ENCODE results near the gene ST6GALNAC3. TPM values are rescaled to one million over a fixed set of nuclear protein-coding genes. Genes with fewer than 3 reads are reported as not detected.

ST6GALNAC3 gene
- total RNA-seq, 1 experiment from 2014 or later: 4.1 TPM

DNA sequence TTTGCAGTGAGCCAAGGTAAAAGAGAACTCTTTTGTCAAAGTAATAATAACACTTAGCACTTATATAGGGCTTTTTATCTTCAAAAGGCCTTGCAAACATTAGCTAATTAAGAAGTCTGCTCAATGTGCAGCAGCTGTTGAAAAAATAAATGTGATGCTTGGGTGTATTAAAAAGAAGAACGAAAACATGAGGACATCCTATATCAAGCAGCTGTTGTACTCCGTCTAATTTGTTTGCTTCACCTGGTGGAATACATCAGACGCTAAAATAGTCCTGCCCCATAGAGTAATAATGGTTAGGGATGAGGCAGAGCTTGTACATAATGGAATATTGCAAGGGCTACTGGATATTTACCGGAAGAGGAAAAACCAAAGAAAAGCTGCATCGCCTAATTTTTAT is 299.5 kb downstream of the ST6GALNAC3 start:
- no peaks in the 10 kb centered on the region for H3K36me3 ChIP-seq (replicated peaks; ENCODE audit: control insufficient read depth, insufficient read depth, low read length)
- no peak for DNase-seq
- no peaks in the 10 kb centered on the region for H3K27me3 ChIP-seq (ENCODE audit: control insufficient read depth, insufficient read depth, low read length)
- H3K4me3 ChIP-seq (ENCODE audit: insufficient read depth, low read depth, low read length): no peak overlapping the region

DNA sequence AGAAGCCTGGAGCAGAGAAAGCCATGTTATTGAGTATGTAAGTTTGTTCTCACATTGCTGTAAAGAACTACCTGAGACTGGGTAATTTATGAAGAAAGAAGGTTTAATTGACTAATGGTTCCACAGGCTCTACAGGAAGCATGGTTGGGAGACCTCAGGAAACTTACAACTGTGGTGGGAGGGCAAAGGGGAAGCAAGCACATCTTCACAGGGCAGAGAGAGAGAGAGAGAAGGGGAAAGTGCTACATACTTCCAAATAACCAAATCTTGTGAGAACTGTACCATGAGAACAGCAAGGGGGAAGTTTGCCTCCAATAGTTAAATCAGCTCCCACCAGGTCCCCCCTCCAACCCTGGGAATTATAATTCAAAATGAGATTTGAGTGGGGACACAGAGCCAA is 302.7 kb downstream of the ST6GALNAC3 start:
- H3K4me3 ChIP-seq (ENCODE audit: insufficient read depth, low read depth, low read length): no peak overlapping the region
- H3K36me3 ChIP-seq (replicated peaks; ENCODE audit: control insufficient read depth, insufficient read depth, low read length): no peaks in the 10 kb centered on the region
- H3K27me3 ChIP-seq (ENCODE audit: control insufficient read depth, insufficient read depth, low read length): no peaks in the 10 kb centered on the region
- no peak for DNase-seq

DNA sequence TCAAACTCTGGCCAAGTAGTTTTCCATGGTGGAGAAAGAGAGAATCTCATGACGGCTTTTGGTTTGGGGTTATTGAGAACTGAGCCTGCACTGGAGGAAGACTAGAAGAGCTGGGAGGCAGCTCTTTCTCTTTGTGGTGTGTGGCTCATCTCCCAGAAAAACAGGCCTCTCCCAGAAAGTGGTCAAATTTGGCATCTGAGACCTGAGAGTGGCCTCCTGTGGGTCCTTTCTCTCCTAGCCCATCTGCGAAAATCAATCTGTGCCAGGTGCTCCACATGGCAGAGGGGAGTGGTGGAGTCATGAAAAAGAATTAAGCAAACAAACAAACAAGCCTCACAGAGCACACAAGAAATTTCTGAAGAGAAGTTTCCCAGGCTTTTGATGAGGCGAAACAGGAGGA is 305.0 kb downstream of the ST6GALNAC3 start:
- Histone ChIP-seq H3K36me3 (replicated peaks; ENCODE audit: control insufficient read depth, insufficient read depth, low read length) (no peaks in the 10 kb centered on the region), H3K27me3 (ENCODE audit: control insufficient read depth, insufficient read depth, low read length) (no peaks in the 10 kb centered on the region), H3K4me3 (ENCODE audit: insufficient read depth, low read depth, low read length) (no peak overlapping the region)
- no peak for DNase-seq

DNA sequence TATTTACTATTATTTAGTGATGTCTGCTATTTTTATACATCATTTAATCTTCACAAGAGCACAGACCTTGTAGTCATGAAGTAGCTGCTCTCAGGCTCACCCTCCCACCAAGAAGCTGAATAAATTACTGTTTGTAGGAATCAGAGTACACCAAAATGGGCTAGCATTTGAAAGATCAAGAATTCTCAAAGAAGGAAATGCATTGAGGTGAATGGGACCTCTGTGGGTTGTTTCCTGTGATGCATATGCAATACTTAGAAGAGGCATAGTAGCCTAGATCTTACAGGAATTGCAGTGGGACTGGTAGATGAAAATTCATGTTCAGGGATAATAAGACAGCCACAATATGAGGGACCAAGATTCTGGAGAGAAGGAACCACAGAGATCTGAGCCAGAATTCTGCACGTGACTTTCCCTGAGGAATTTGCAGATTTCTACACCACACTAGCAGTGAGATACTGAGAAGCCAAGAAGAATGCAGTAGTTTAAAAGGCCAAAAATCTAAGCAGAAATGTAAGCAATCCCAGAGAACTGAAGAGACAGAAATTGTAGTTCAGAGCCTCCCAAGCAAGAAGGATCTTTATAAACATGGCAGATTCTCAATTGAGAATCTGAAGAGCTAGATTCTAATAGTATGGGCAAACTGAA is 307.0 kb downstream of the ST6GALNAC3 start:
- no peak for DNase-seq
- no peak overlapping the region for H3K4me3 ChIP-seq (ENCODE audit: insufficient read depth, low read depth, low read length)
- H3K27me3 ChIP-seq (ENCODE audit: control insufficient read depth, insufficient read depth, low read length): no peaks in the 10 kb centered on the region
- no peaks in the 10 kb centered on the region for H3K36me3 ChIP-seq (replicated peaks; ENCODE audit: control insufficient read depth, insufficient read depth, low read length)

DNA sequence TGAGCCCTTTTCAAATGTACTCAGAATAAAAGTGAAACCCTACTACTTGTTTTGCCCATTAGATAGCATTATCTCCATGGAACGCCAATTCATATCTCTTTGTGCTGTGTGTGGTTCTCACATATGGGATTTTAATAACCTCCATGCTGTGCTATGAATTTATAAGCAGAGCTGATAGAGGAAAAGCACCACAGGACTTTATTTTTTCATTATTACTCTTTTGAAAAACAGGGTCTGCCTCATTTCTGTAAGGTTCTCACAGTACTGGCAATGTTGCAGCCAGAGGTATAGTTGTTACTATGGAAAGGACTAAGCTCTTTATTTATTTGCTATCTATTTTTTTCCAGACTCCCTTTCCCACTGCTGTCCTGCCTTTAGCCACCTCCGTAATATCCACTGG is 313.7 kb downstream of the ST6GALNAC3 start:
- H3K36me3 ChIP-seq (replicated peaks; ENCODE audit: control insufficient read depth, insufficient read depth, low read length): no peaks in the 10 kb centered on the region
- no peak overlapping the region for H3K4me3 ChIP-seq (ENCODE audit: insufficient read depth, low read depth, low read length)
- no peaks in the 10 kb centered on the region for H3K27me3 ChIP-seq (ENCODE audit: control insufficient read depth, insufficient read depth, low read length)
- no peak for DNase-seq

DNA sequence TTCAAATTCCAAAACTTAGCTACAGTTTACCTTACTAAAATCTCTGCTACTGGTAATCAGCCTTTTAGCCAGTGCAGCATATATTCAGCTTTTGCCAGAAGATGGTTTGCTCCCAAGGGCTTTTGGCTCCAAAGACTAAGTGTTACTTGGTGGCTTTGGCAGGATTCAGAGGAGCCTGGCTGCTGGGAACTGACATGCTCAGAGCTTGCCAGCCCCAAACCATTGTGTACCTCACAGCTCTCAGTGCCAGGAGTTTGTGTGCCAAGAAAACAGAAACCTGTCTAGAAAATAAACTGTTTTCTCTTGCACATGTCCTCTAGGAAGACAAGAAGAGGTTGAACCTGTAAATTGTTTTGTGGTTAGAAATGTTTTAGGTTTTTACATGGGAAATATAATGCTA is 315.9 kb downstream of the ST6GALNAC3 start:
- no peak overlapping the region for H3K4me3 ChIP-seq (ENCODE audit: insufficient read depth, low read depth, low read length)
- no peak for DNase-seq
- H3K27me3 ChIP-seq (ENCODE audit: control insufficient read depth, insufficient read depth, low read length): no peaks in the 10 kb centered on the region
- H3K36me3 ChIP-seq (replicated peaks; ENCODE audit: control insufficient read depth, insufficient read depth, low read length): no peaks in the 10 kb centered on the region

DNA sequence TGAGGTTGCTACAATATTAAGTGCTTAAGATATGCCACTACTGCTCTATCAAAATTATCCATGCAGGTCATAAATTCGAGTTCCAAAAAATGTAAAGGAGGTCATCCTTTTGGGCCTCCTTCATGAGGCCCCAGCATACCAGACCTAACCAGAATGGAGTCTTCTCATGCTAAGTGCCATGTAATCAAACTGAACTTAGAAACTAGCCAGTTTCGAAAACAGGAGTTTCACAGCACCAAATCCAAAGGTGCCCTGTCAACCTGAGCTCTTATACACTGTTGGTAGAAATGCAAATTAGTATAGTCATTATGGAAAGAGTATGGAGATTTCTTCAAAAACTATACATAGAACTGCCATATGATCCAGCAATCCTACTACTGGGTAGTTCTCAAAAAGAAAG is 320.5 kb downstream of the ST6GALNAC3 start:
- Histone ChIP-seq H3K27me3 (ENCODE audit: control insufficient read depth, insufficient read depth, low read length) (no peaks in the 10 kb centered on the region), H3K36me3 (replicated peaks; ENCODE audit: control insufficient read depth, insufficient read depth, low read length) (no peaks in the 10 kb centered on the region)
- DNase-seq: no peak

DNA sequence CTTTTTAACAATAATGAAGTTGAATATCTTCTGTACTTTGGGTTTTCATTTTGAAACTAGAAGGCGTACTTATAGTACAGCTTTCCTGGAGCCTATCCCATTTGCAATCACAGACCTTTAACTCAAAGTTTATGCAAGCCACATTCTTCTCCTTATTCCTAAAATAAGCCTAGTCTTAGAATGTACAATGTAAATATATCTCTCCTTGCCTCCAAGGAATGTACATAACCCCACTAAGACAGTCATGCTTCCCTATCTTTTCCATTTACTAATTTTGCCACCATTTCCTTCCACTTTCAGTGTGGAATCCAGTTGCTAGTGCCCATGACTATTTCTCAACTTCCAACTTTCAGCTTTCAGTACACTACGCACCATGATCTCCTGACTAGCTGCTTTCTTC is 327.6 kb downstream of the ST6GALNAC3 start:
- DNase-seq: no peak
- Histone ChIP-seq H3K27me3 (ENCODE audit: control insufficient read depth, insufficient read depth, low read length) (no peaks in the 10 kb centered on the region), H3K36me3 (replicated peaks; ENCODE audit: control insufficient read depth, insufficient read depth, low read length) (no peaks in the 10 kb centered on the region), H3K4me3 (ENCODE audit: insufficient read depth, low read depth, low read length) (no peak overlapping the region)

More for the DNA sequence above, 320.5 kb downstream of the ST6GALNAC3 start:
- H3K4me3 ChIP-seq (ENCODE audit: insufficient read depth, low read depth, low read length): no peak overlapping the region

DNA sequence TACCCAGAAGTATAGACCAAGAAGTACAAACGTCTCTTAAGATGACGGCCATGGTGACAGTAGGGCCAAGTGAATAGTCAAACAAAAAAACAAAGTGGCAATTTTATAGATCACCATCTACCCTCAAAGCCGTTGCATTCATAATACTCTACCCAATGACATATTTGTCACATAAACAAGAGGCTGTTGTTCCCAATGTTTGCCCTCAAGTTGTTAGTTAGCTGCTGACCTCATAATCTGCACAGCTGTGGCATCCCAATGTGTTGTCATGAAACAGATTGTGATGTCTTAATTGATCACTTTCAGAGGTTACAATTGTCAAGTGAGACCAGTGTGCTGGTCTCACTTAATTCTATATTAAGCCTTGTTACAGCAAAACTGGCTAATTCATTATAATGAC is 333.8 kb downstream of the ST6GALNAC3 start:
- H3K4me3 ChIP-seq (ENCODE audit: insufficient read depth, low read depth, low read length): no peak overlapping the region
- DNase-seq: no peak
- no peaks in the 10 kb centered on the region for H3K27me3 ChIP-seq (ENCODE audit: control insufficient read depth, insufficient read depth, low read length)
- no peaks in the 10 kb centered on the region for H3K36me3 ChIP-seq (replicated peaks; ENCODE audit: control insufficient read depth, insufficient read depth, low read length)

DNA sequence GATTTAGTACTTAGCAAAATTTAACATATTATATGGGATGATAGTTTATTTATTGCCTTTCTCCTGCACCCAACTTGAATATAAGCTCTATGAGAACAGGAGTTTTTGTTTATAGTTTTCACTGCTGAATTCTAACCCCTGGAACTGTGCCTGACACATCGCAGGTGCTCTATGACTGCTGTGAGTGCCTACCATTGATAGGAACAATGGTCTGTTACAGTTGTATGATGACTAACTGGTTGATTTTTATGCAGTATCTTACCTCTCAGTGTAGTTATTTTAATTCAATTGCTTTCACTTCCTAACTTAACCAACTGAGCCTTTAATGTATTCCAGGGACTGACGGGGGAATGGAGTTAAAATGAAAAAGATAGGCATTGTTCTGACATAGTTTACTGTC is 336.0 kb downstream of the ST6GALNAC3 start:
- no peak for DNase-seq
- no peak overlapping the region for H3K4me3 ChIP-seq (ENCODE audit: insufficient read depth, low read depth, low read length)
- no peaks in the 10 kb centered on the region for H3K36me3 ChIP-seq (replicated peaks; ENCODE audit: control insufficient read depth, insufficient read depth, low read length)
- H3K27me3 ChIP-seq (ENCODE audit: control insufficient read depth, insufficient read depth, low read length): no peaks in the 10 kb centered on the region

DNA sequence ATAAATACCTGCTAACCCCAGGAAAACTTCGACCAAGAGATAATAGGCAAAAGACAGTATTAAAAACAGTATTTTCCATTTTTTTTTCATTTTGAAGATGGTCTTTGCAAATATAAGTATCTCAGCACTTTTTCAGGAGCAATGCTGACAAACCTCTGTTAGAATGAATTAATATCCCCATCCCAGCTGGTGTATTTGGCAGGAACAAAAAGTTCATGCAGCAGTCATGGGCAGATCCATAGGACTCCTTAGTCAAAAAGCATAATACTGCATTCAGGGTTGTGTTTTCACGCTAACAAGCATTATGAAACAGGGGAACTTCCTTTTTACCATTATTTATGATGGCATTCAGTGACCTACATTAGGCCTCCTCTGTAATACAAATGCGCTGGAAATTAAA is 344.0 kb downstream of the ST6GALNAC3 start:
- no peaks in the 10 kb centered on the region for H3K36me3 ChIP-seq (replicated peaks; ENCODE audit: control insufficient read depth, insufficient read depth, low read length)
- no peaks in the 10 kb centered on the region for H3K27me3 ChIP-seq (ENCODE audit: control insufficient read depth, insufficient read depth, low read length)
- H3K4me3 ChIP-seq (ENCODE audit: insufficient read depth, low read depth, low read length): no peak overlapping the region
- no peak for DNase-seq

DNA sequence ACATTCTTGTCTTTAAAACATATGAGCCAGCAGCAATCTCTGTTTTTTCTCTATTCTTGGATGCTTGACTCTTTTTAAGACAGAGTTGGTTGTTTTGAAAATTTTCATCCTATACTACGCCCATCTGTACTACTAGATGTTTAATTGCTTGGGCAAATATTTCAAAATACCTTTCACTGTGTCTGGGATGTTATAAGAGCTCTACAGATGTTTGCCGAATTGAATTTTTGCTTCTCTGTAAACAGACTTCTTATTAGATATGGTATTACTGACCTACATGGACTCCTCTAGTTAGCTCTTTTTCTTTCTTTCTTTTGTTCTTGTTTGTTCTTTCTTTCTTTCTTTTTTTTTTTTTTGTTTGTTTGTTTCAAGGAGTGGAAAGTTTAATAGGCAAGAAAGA is 345.1 kb downstream of the ST6GALNAC3 start:
- DNase-seq: no peak
- H3K27me3 ChIP-seq (ENCODE audit: control insufficient read depth, insufficient read depth, low read length): no peaks in the 10 kb centered on the region
- no peaks in the 10 kb centered on the region for H3K36me3 ChIP-seq (replicated peaks; ENCODE audit: control insufficient read depth, insufficient read depth, low read length)
- H3K4me3 ChIP-seq (ENCODE audit: insufficient read depth, low read depth, low read length): no peak overlapping the region

DNA sequence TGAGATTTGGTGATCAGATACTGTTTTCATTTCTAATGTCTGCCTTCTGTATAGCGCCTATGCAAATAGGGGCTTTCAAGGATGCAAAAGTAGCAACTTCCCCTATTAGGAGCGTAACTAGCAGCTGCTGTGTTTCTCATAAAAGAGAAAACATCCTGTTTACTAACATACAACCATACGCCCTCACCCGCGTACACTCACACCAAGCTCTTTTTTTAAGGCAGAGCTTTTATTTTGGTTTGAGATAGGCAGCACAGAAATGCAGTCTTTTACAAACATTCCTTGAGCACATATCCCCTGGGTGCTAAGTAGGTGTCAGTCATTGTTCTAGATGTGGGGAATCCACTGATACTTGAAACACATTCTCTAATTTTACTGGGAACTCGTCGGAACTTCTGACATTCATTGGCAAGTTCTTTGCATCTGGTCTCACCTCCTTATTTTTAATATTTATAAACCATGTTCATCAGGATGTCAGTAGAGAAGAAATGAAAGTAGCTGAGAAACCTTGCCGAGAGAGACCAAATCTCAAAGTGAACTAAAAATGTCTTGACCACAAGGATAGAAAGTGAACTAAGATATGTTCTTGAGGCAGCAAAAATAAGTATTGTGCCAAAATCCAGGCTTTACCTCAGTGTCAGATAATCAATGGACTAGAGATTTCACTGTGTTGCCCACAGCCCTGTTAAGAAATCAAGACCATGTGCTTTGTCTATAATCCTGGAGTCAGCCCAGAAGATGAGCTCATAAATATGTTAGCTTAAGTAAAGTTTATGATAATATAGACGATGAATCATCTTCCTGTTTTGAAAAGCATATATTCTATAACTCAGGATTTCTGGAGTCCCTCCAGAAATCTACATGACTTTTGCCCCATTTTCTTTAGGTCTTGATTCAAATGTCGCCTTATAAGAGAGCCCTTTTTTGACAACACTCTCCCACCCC is 350.9 kb downstream of the ST6GALNAC3 start:
- no peak overlapping the region for H3K4me3 ChIP-seq (ENCODE audit: insufficient read depth, low read depth, low read length)
- no peak for DNase-seq
- H3K36me3 ChIP-seq (replicated peaks; ENCODE audit: control insufficient read depth, insufficient read depth, low read length): no peaks in the 10 kb centered on the region
- H3K27me3 ChIP-seq (ENCODE audit: control insufficient read depth, insufficient read depth, low read length): no peaks in the 10 kb centered on the region

DNA sequence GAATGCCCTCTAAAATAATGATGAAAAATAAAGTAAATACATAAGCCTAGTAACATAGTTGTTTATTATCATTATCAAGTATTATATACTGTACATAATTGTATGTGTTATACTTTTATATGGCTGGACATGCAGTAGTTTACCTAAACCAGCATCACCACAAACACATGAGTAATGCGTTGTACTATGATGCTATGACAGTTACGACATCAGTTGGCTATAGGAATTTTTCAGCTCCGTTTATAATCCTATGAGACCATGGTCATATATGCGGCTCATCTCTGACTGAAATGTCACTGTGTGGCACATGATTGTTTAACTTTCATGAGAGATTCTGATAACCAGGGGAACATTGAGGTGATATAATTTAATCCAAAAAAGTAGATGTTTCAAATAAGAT is 352.1 kb downstream of the ST6GALNAC3 start:
- no peak for DNase-seq
- Histone ChIP-seq H3K36me3 (replicated peaks; ENCODE audit: control insufficient read depth, insufficient read depth, low read length) (no peaks in the 10 kb centered on the region), H3K4me3 (ENCODE audit: insufficient read depth, low read depth, low read length) (no peak overlapping the region), H3K27me3 (ENCODE audit: control insufficient read depth, insufficient read depth, low read length) (no peaks in the 10 kb centered on the region)

DNA sequence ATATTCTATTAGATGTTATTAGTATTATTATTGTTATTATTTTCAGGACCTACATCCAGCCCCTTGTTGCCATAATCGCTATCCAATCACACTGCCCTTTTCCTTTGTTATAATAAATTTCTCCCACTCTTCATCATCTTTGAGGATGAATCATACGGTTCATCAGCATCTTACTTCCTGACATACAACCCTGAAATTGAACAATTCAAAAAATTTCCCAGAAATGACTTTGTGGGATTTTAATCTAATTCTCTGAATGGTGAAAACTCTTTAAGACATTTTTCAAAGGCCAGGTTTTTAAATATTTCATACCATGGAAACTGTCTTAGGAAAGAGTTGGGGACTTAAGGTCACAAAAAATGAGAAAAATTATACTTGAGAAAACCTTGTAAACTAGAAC is 353.5 kb downstream of the ST6GALNAC3 start:
- H3K27me3 ChIP-seq (ENCODE audit: control insufficient read depth, insufficient read depth, low read length): no peaks in the 10 kb centered on the region
- no peak overlapping the region for H3K4me3 ChIP-seq (ENCODE audit: insufficient read depth, low read depth, low read length)
- DNase-seq: no peak
- no peaks in the 10 kb centered on the region for H3K36me3 ChIP-seq (replicated peaks; ENCODE audit: control insufficient read depth, insufficient read depth, low read length)
